ENCODE results near the gene ADAM12.

- TF ChIP-seq CTCF (conservative IDR thresholded peaks at IDR 0.05): no peak
- TF ChIP-seq EZH2 (IDR thresholded peaks at IDR 0.05; ENCODE audit: low read depth): no peak
These were observed 323.8 kb downstream of the ADAM12 start for GRCh38 chr10:126064512-126064911.
